Measurements from ENCODE around the gene PHLPP1.

DNA sequence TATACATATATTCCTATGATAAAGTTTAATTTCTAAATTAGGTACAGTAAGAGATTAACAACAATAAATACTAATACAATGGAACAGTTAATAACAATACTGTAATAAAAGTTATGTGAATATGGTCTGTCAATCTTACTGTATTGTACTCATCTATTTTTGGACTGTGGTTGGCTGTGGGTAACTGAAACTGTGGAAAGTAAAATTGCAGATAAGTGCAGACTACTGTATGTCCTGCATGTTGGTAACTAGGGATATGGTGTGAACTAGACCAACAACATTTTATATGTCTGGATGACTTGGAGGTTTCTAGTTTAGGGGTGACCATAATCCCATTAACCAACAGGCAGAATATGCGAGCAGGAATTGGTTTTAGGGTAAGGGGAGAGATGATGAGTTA is 23.3 kb downstream of the PHLPP1 start:
- no peak for TF ChIP-seq CTCF (conservative IDR thresholded peaks at IDR 0.05; ENCODE audit: low read depth in 2 of 2)
- no peak for TF ChIP-seq EZH2phosphoT487 (IDR thresholded peaks at IDR 0.05; ENCODE audit: unreplicated experiment)
- TF ChIP-seq, protein P1, sequence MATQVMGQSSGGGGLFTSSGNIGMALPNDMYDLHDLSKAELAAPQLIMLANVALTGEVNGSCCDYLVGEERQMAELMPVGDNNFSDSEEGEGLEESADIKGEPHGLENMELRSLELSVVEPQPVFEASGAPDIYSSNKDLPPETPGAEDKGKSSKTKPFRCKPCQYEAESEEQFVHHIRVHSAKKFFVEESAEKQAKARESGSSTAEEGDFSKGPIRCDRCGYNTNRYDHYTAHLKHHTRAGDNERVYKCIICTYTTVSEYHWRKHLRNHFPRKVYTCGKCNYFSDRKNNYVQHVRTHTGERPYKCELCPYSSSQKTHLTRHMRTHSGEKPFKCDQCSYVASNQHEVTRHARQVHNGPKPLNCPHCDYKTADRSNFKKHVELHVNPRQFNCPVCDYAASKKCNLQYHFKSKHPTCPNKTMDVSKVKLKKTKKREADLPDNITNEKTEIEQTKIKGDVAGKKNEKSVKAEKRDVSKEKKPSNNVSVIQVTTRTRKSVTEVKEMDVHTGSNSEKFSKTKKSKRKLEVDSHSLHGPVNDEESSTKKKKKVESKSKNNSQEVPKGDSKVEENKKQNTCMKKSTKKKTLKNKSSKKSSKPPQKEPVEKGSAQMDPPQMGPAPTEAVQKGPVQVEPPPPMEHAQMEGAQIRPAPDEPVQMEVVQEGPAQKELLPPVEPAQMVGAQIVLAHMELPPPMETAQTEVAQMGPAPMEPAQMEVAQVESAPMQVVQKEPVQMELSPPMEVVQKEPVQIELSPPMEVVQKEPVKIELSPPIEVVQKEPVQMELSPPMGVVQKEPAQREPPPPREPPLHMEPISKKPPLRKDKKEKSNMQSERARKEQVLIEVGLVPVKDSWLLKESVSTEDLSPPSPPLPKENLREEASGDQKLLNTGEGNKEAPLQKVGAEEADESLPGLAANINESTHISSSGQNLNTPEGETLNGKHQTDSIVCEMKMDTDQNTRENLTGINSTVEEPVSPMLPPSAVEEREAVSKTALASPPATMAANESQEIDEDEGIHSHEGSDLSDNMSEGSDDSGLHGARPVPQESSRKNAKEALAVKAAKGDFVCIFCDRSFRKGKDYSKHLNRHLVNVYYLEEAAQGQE (IDR thresholded peaks at IDR 0.05; ENCODE audit: unreplicated experiment): no peak
- TF ChIP-seq EZH2 (IDR thresholded peaks at IDR 0.05; ENCODE audit: low read depth, unreplicated experiment): no peak
- TF ChIP-seq POLR2AphosphoS5 (IDR thresholded peaks at IDR 0.05; ENCODE audit: low read depth): no peak
- TF ChIP-seq CREB1 (CRISPR knock-in tag; IDR thresholded peaks at IDR 0.05; ENCODE audit: low read depth): no peak
- no peak for TF ChIP-seq JUNB (IDR thresholded peaks at IDR 0.05; ENCODE audit: unreplicated experiment)
- no peak for TF ChIP-seq ZNF114 (CRISPR knock-in tag; IDR thresholded peaks at IDR 0.05)
- TF ChIP-seq, protein P2, sequence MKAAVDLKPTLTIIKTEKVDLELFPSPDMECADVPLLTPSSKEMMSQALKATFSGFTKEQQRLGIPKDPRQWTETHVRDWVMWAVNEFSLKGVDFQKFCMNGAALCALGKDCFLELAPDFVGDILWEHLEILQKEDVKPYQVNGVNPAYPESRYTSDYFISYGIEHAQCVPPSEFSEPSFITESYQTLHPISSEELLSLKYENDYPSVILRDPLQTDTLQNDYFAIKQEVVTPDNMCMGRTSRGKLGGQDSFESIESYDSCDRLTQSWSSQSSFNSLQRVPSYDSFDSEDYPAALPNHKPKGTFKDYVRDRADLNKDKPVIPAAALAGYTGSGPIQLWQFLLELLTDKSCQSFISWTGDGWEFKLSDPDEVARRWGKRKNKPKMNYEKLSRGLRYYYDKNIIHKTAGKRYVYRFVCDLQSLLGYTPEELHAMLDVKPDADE (IDR thresholded peaks at IDR 0.05): no peak
- TF ChIP-seq ZNF462 (CRISPR knock-in tag; IDR thresholded peaks at IDR 0.05): no peak
- TF ChIP-seq STAT1 (IDR thresholded peaks at IDR 0.05; ENCODE audit: unreplicated experiment): no peak
- TF ChIP-seq NANOG (IDR thresholded peaks at IDR 0.05; ENCODE audit: borderline replicate concordance): no peak
- TF ChIP-seq ZNF331 (CRISPR knock-in tag; IDR thresholded peaks at IDR 0.05; ENCODE audit: low read depth): no peak
